Measurements from ENCODE around the gene TMEM91. TPM values are rescaled to one million over a fixed set of nuclear protein-coding genes. Genes with fewer than 3 reads are reported as not detected.
A peak's percentile ranks its signal among the peaks of the same experiment; 100 is the strongest.

The TMEM91 gene
- total RNA-seq, 1 donor from 2014 or later: 4.5 TPM

- no peak for DNase-seq (ENCODE audit: low spot score)
- H3K27me3 Mint-ChIP-seq (ENCODE audit: insufficient read depth, low read depth): no peaks in the 10 kb centered on the region
- Histone ChIP-seq H3K27ac (no peak overlapping the region), H3K9me3 (ENCODE audit: low read depth) (no peaks in the 10 kb centered on the region), H3K4me3 (no peak overlapping the region), H3K79me2 (ENCODE audit: low read depth) (no peaks in the 10 kb centered on the region), H3K4me1 (no peaks in the 10 kb centered on the region), H3K27me3 (no peaks in the 10 kb centered on the region), H3K36me3 (no peaks in the 10 kb centered on the region), H3K9ac (no peak overlapping the region), H3K4me2 (no peak overlapping the region), H4K20me1 (ENCODE audit: low read depth) (no peaks in the 10 kb centered on the region), H3F3A (ENCODE audit: low read depth) (no peaks in the 10 kb centered on the region), H2AFZ (replicated peaks) (no peak overlapping the region)
- no peaks in the 10 kb centered on the region for H3K4me1 Mint-ChIP-seq
- H3K36me3 Mint-ChIP-seq: peaks cover 3% of the 10 kb centered on the region
- no peak overlapping the region for H3K4me3 Mint-ChIP-seq
- H3K9me3 Mint-ChIP-seq: no peaks in the 10 kb centered on the region
- no peak for TF ChIP-seq EZH2 (IDR thresholded peaks at IDR 0.05)
- TF ChIP-seq, protein P1, sequence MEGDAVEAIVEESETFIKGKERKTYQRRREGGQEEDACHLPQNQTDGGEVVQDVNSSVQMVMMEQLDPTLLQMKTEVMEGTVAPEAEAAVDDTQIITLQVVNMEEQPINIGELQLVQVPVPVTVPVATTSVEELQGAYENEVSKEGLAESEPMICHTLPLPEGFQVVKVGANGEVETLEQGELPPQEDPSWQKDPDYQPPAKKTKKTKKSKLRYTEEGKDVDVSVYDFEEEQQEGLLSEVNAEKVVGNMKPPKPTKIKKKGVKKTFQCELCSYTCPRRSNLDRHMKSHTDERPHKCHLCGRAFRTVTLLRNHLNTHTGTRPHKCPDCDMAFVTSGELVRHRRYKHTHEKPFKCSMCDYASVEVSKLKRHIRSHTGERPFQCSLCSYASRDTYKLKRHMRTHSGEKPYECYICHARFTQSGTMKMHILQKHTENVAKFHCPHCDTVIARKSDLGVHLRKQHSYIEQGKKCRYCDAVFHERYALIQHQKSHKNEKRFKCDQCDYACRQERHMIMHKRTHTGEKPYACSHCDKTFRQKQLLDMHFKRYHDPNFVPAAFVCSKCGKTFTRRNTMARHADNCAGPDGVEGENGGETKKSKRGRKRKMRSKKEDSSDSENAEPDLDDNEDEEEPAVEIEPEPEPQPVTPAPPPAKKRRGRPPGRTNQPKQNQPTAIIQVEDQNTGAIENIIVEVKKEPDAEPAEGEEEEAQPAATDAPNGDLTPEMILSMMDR (IDR thresholded peaks at IDR 0.05): no peak
- no peak for TF ChIP-seq EZH2phosphoT487 (IDR thresholded peaks at IDR 0.05)
- no peak overlapping the region for H3K27ac Mint-ChIP-seq
Measured at GRCh38 chr19:41421314-41421713, 45.0 kb downstream of the TMEM91 start.

- Mint-ChIP-seq H3K4me3 (no peak overlapping the region), H3K9me3 (no peaks in the 10 kb centered on the region), H3K27ac (no peak overlapping the region), H3K36me3 (peaks cover 3% of the 10 kb centered on the region), H3K27me3 (ENCODE audit: insufficient read depth, low read depth) (no peaks in the 10 kb centered on the region), H3K4me1 (peaks cover 6% of the 10 kb centered on the region)
- H3K4me2 ChIP-seq: no peak overlapping the region
- no peaks in the 10 kb centered on the region for H3K27me3 ChIP-seq
- no peak overlapping the region for H3K27ac ChIP-seq
- H3K4me3 ChIP-seq: no peak overlapping the region
- no peaks in the 10 kb centered on the region for H3K36me3 ChIP-seq
- no peak overlapping the region for H2AFZ ChIP-seq (replicated peaks)
- no peaks in the 10 kb centered on the region for H4K20me1 ChIP-seq (ENCODE audit: low read depth)
- H3K9ac ChIP-seq: no peak overlapping the region
- H3K4me1 ChIP-seq: peaks cover 2% of the 10 kb centered on the region
- H3K9me3 ChIP-seq (ENCODE audit: low read depth): no peaks in the 10 kb centered on the region
- no peak for DNase-seq (ENCODE audit: low spot score)
- no peak for TF ChIP-seq EZH2 (IDR thresholded peaks at IDR 0.05)
- H3F3A ChIP-seq (ENCODE audit: low read depth): no peaks in the 10 kb centered on the region
- no peaks in the 10 kb centered on the region for H3K79me2 ChIP-seq (ENCODE audit: low read depth)
Measured at GRCh38 chr19:41421973-41422372, 45.6 kb downstream of the TMEM91 start.

DNA sequence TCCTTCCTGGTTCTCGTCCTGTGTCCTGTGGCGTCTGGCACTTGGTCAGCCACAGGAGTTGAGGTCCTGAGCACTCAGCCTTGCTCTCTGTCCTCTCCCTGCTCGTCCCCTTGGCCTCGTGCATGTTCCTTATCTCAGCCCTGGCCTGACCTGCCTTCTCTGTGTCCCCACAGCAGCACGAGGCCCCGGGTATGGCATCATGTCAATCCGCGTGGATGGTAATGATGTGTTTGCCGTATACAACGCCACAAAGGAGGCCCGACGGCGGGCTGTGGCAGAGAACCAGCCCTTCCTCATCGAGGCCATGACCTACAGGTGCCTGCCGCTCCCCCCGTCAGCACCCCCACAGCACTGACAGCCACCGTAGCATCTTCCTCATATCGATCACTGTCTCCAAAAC is 46.1 kb downstream of the TMEM91 start:
- peak overlapping the region; percentile 52 for H3K4me3 Mint-ChIP-seq

GRCh38 chr19:41422955-41423354 is 46.6 kb downstream of the TMEM91 start:
- no peaks in the 10 kb centered on the region for H3K27me3 ChIP-seq
- H3K27ac ChIP-seq: no peak overlapping the region
- Mint-ChIP-seq H3K27me3 (ENCODE audit: insufficient read depth, low read depth) (no peaks in the 10 kb centered on the region), H3K27ac (no peak overlapping the region), H3K4me1 (peaks cover 12% of the 10 kb centered on the region), H3K36me3 (peaks cover 3% of the 10 kb centered on the region), H3K4me3 (no peak overlapping the region), H3K9me3 (no peaks in the 10 kb centered on the region)
- H3K4me1 ChIP-seq: peaks cover 3% of the 10 kb centered on the region
- no peak for DNase-seq (ENCODE audit: low spot score)
- no peak overlapping the region for H3K4me2 ChIP-seq
- TF ChIP-seq EZH2 (IDR thresholded peaks at IDR 0.05) (no peak), EZH2phosphoT487 (IDR thresholded peaks at IDR 0.05) (no peak)
- TF ChIP-seq, protein P1 (IDR thresholded peaks at IDR 0.05): no peak
- H3K9ac ChIP-seq: no peak overlapping the region
- H3K4me3 ChIP-seq: no peak overlapping the region
- H3K9me3 ChIP-seq (ENCODE audit: low read depth): no peaks in the 10 kb centered on the region
- H3F3A ChIP-seq (ENCODE audit: low read depth): peaks cover 4% of the 10 kb centered on the region
- H2AFZ ChIP-seq (replicated peaks): no peak overlapping the region
- no peaks in the 10 kb centered on the region for H3K36me3 ChIP-seq
- H3K79me2 ChIP-seq (ENCODE audit: low read depth): no peaks in the 10 kb centered on the region
- no peaks in the 10 kb centered on the region for H4K20me1 ChIP-seq (ENCODE audit: low read depth)

More for the DNA sequence above, 46.1 kb downstream of the TMEM91 start:
- H3K9me3 ChIP-seq (ENCODE audit: low read depth): no peaks in the 10 kb centered on the region
- H2AFZ ChIP-seq (replicated peaks): no peak overlapping the region
- no peak overlapping the region for H3K27ac ChIP-seq
- H3K4me1 Mint-ChIP-seq: peaks cover 8% of the 10 kb centered on the region
- H3K79me2 ChIP-seq (ENCODE audit: low read depth): no peaks in the 10 kb centered on the region
- no peak overlapping the region for H3K4me3 ChIP-seq
- H3K27me3 Mint-ChIP-seq (ENCODE audit: insufficient read depth, low read depth): no peaks in the 10 kb centered on the region
- H3K27me3 ChIP-seq: no peaks in the 10 kb centered on the region
- no peak for DNase-seq (ENCODE audit: low spot score)
- no peaks in the 10 kb centered on the region for H3K36me3 ChIP-seq
- no peak overlapping the region for H3K27ac Mint-ChIP-seq
- H3F3A ChIP-seq (ENCODE audit: low read depth): peaks cover under 1% of the 10 kb centered on the region
- H3K9ac ChIP-seq: no peak overlapping the region
- no peaks in the 10 kb centered on the region for H3K9me3 Mint-ChIP-seq
- H3K4me1 ChIP-seq: peaks cover 3% of the 10 kb centered on the region
- no peak overlapping the region for H3K4me2 ChIP-seq
- TF ChIP-seq EZH2phosphoT487 (IDR thresholded peaks at IDR 0.05) (no peak), EZH2 (IDR thresholded peaks at IDR 0.05) (no peak)
- TF ChIP-seq, protein P1 (IDR thresholded peaks at IDR 0.05): no peak
- peaks cover 3% of the 10 kb centered on the region for H3K36me3 Mint-ChIP-seq
- no peaks in the 10 kb centered on the region for H4K20me1 ChIP-seq (ENCODE audit: low read depth)

Data from neural progenitor cell (in vitro differentiated cells).